HG03520 (cell line): ENCODE data around the gene CYSRT1.

Experiments
- ATAC-seq: cut with Tn5 transposase; IDR thresholded peaks from one replicate; pipeline ENCODE4 v1.9.1; 2021; ENCODE audit warnings: mild to moderate bottlenecking, moderate library complexity; ENCODE audit not compliant: unreplicated experiment

CYSRT1 gene

GRCh38 chr9:137189297-137190295 lies 35.4 kb upstream of the CYSRT1 start:
- ATAC-seq: no peak

DNA sequence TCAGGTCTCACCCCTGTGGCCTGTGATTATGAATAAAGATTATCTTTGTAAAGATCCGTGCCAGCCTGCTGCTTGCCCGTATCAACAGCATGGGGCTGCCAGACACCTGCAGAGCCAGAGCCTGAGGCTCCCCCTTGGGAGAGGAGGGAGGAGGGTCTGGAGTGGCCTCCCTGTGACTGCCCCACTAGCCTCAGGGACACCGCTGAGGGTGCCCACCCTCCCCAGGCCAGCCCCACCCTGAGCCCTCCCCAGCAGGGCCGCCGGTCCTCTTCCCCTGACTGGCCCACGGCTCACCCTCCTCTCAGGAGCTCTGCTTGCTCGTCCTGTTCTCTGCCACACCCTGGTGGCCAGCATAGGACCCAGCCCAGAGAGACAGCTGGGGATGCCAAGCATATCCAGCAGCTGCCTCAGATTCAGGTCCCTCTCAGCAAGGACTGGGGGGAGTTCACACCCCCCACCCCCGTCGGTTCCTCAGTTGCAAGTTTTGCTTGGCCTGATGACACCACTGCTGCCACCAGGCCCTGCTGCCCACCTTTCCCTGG lies 34.6 kb upstream of the CYSRT1 start:
- ATAC-seq: no peak

- no peak for ATAC-seq
Measured at GRCh38 chr9:137191245-137191644, 33.7 kb upstream of the CYSRT1 start.

GRCh38 chr9:137191691-137192447 lies 33.1 kb upstream of the CYSRT1 start:
- ATAC-seq: no peak

DNA sequence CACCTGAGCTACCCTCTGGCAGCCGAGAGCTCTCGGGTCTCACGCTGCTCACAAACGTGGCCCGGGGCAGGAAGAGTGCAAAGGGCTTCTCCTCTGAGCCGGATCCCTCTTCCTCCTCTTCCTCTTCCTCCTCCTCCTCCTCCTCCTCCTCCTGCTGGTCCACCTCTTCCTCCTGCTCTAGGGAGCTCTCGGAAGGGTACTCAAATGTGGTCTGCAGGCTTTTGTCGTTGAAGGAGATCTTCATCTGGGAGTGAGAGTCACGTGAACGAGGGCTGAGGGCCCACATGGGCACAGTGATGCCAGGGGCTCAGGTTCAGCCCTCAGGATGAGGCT lies 32.6 kb upstream of the CYSRT1 start:
- ATAC-seq: no peak

- no peak for ATAC-seq
Measured at GRCh38 chr9:137192859-137193258, 32.1 kb upstream of the CYSRT1 start.

GRCh38 chr9:137193771-137194170 lies 31.2 kb upstream of the CYSRT1 start:
- no peak for ATAC-seq

DNA sequence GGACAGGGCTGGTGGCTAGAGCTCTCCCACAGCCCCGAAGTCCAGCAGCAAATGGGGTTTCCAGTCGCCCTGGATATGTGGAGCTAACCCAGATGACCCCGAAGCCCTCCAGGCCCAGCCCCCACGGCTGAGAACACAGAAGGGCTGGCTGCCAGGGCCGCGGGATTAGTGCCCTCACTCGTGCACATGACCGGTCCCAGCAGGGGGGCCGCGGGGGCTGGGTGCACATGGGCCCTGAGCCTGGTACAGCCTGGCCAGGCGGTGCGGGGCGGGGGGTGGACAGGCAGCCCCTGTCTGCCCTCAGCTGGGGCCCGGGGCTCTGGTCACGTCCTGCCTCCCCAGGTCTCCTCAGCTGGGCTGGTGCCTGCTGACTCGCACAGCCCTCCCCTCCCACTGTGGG lies 30.6 kb upstream of the CYSRT1 start:
- ATAC-seq: no peak

GRCh38 chr9:137194909-137195308 lies 30.1 kb upstream of the CYSRT1 start:
- ATAC-seq: no peak

- ATAC-seq: no peak
Measured at GRCh38 chr9:137195525-137196220, 29.3 kb upstream of the CYSRT1 start.

DNA sequence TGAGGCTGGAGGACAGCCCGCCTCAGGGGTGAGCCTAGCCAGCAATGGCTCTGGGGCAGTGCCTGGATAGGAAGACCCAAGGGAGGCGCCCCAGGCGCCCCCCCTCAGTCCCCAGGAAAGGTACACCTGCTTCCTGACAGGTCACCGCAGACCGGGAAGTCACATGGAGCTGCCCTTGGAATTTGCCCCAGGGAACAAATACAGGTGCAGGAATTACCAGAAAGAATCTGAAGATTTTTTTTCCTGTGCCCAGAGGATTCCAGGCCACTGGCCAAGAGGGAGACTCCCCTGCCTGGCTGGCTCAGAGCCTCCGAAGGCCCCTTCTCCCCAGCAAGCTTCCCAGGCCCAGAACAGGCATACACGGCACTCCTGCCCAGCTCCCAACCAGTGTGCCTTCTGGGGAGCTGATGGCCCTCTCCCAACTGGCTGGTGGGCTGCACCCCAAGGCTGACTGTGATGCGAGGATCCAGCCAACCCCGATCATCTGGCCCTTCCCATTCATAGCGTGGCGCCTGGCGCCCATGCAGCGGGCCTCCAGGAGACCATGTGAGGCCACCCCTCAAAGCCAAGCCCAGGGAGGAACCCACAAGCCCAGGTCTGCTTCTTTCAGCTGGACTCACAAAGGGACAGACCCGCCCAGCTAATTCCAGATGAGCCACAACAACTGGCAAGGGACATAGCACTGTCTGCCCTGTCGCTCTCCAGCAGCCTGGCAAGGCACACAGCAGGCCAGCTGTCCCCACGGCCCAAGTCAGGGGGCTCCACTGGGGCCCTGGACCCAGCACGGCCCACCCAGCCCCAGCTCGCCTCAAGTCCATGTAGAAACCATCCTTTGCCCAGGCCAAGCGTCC lies 26.7 kb upstream of the CYSRT1 start:
- ATAC-seq: no peak

DNA sequence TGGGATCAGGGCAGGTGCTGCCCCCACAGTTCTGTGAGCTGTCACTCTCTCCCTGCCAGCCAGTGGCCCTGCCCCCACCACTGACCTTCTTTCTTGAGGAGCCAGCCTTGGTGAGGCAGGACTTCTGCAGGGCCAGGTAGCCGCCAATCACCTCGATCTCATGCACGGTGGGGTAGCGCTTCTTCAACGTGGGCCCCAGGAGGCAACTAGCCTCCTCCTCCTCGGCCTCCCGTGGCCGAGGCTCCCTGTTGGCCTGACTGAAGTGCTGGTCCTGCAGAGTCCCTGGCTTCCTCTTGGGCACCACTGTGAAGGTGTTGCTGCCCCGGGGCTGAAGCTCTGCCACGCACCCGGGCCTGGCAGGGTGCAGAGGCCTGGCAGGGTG lies 26.1 kb upstream of the CYSRT1 start:
- ATAC-seq: no peak

- no peak for ATAC-seq
Measured at GRCh38 chr9:137199411-137200121, 25.4 kb upstream of the CYSRT1 start.

DNA sequence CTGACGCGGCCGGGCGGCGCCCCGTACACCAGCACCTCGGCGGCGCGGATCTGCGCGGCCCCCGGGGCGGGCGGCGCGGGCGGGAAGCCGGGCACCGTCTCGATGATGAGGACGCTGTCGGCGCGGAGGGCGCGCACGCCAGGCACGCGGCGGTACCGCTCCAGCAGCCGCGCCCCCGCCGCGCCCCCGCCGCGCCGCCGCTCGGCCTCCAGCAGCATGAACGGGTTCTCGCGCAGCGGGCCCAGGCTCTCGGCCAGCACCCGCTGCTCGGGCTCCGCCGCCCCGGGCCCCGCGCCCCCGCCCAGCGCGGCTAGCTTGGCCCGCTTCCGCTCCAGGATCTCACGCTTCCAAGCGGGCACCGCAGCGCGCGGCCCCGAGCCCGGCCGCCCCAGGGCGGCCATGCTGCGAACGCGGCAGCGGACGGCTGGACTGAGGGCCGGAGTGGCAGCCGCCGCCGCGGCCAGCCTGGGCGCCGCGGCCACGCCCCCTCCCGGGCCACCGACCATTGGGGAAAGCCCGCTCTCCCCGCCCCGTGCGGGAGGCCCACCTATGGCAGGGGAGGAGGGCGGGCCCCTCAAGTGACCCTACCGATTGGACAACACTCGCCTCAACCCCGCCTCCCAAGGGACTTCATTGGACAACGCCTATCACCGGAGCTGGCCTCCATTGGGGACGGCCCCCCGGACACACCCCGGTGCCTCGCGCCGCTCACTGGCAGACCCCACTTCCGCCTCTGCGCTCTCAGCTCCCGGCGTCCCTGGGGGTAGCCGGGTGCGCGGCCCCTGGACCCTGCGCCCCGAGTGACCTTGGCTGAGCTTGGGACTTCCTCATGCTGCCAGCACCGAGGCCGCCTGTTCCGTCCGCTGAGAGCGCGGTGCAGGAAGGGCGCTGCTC lies 24.4 kb upstream of the CYSRT1 start, which contains the start of gene TPRN:
Gene TPRN, minus strand, starts transcription at position 431 of the 894 bp plus-strand sequence. Its CDS starts 30 bp downstream, at position 401.
- peak; percentile 80 for ATAC-seq

DNA sequence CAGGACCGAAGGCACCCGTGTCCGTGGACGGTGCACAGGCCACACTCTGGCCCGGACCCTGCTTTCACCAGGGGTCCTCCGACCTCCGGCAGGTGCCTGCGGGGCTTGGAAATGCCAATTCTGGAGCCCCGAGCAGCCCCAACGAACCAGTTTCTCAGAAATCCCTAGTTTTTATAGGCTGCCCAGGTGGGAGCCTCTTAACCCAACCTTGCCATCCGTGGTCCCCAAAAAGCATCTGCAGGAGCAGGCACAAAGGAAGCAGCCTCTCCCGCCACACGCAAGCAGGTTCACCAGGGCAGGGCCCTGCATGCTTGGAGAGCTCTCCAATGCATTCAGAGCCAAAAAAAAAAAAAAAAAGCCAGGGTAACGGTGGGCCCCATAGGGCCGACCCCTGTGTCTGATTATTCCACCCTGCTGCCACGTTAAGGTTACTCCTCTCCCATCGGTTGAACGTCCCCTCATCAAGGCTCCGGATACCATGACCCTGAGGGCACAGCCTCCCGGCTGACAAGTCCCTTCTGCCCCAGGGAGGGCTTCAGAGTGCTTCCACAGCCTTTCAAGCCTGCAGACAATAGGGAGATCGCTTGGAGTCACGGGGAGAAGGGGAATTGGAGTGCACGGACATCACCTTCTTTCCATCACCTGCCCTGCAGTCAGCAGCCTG lies 23.6 kb upstream of the CYSRT1 start:
- no peak for ATAC-seq

GRCh38 chr9:137202966-137203365 lies 22.0 kb upstream of the CYSRT1 start:
- ATAC-seq: no peak

- no peak for ATAC-seq
Measured at GRCh38 chr9:137204731-137205125, 20.2 kb upstream of the CYSRT1 start.
